ENCODE measurements around the gene RPL11. TPM values are rescaled to one million over a fixed set of nuclear protein-coding genes. Genes with fewer than 3 reads are reported as not detected.
"Not testable (repeated sequence)": the region's sequence is repeated elsewhere in the genome, so short reads cannot be mapped to it uniquely, and the experiment has no call there.

RPL11 gene
- total RNA-seq, result 306 TPM

GRCh38 chr1:23691499-23692307 lies at the start of gene RPL11:
TSS of gene RPL11 (plus strand) at chr1:23691806. CDS start at chr1:23691824, 18 bp downstream.
- peak; percentile 100 for ATAC-seq
- DNase-seq (ENCODE audit: low spot score), result peak; percentile 93

- ATAC-seq, result no peak
- no peak for DNase-seq (ENCODE audit: low spot score)
These were observed 47.7 kb upstream of the RPL11 start for GRCh38 chr1:23643736-23644554.

- ATAC-seq (no peak), DNase-seq (ENCODE audit: low spot score) (no peak)
These were observed 47.1 kb upstream of the RPL11 start for GRCh38 chr1:23644555-23644866.

GRCh38 chr1:23645338-23645737 lies 46.3 kb upstream of the RPL11 start:
- no peak for ATAC-seq
- no peak for DNase-seq (ENCODE audit: low spot score)

GRCh38 chr1:23646091-23646490 lies 45.5 kb upstream of the RPL11 start:
- ATAC-seq, result no peak
- DNase-seq (ENCODE audit: low spot score), result no peak

GRCh38 chr1:23646541-23646940 lies 45.1 kb upstream of the RPL11 start:
- no peak for ATAC-seq
- no peak for DNase-seq (ENCODE audit: low spot score)

- no peak for DNase-seq (ENCODE audit: low spot score)
- no peak for ATAC-seq
These were observed 43.0 kb upstream of the RPL11 start for GRCh38 chr1:23648576-23648975.

- not testable (repeated sequence) for ATAC-seq; DNase-seq (ENCODE audit: low spot score)
These were observed 42.4 kb upstream of the RPL11 start for GRCh38 chr1:23649157-23649556.

- ATAC-seq (no peak), DNase-seq (ENCODE audit: low spot score) (no peak)
These were observed 41.1 kb upstream of the RPL11 start for GRCh38 chr1:23650344-23650990.

GRCh38 chr1:23651069-23651808 lies 40.4 kb upstream of the RPL11 start:
- DNase-seq (ENCODE audit: low spot score) (peak; percentile 76), ATAC-seq (peak; percentile 91)

GRCh38 chr1:23657659-23658275 lies 33.8 kb upstream of the RPL11 start:
- DNase-seq (ENCODE audit: low spot score), result no peak
- ATAC-seq, result peak; percentile 87

GRCh38 chr1:23660671-23661070 lies 30.9 kb upstream of the RPL11 start:
- DNase-seq (ENCODE audit: low spot score), result no peak
- no peak for ATAC-seq

GRCh38 chr1:23661887-23662286 lies 29.7 kb upstream of the RPL11 start:
- ATAC-seq (no peak), DNase-seq (ENCODE audit: low spot score) (no peak)

GRCh38 chr1:23664837-23665795 lies 26.5 kb upstream of the RPL11 start:
- ATAC-seq (no peak), DNase-seq (ENCODE audit: low spot score) (no peak)

- DNase-seq (ENCODE audit: low spot score) (no peak), ATAC-seq (no peak)
These were observed 24.2 kb upstream of the RPL11 start for GRCh38 chr1:23667411-23667810.

- no peak for DNase-seq (ENCODE audit: low spot score)
- ATAC-seq, result no peak
These were observed 20.9 kb upstream of the RPL11 start for GRCh38 chr1:23670709-23671108.

GRCh38 chr1:23673086-23673813 lies 18.4 kb upstream of the RPL11 start:
- ATAC-seq (peak; percentile 92), DNase-seq (ENCODE audit: low spot score) (no peak)

GRCh38 chr1:23679815-23680214 lies 11.8 kb upstream of the RPL11 start:
- DNase-seq (ENCODE audit: low spot score) (no peak), ATAC-seq (no peak)

- no peak for ATAC-seq
- DNase-seq (ENCODE audit: low spot score), result no peak
These were observed 8.7 kb upstream of the RPL11 start for GRCh38 chr1:23682946-23683345.
